SK-N-SH (cell line): ENCODE data around the gene JAKMIP1. TPM values are rescaled to one million over a fixed set of nuclear protein-coding genes. Genes with fewer than 3 reads are reported as not detected.

Source experiments
- CTCF ChIA-PET: fragments of 300-600, 350-600 bp; formaldehyde crosslinking; extraction: SDS; loops from one replicate; lab custom pipeline; 2021; lab: Yijun Ruan, JAX
- POLR2A ChIA-PET: fragments of 350-600 bp; sonication (Branson Sonifier 250); formaldehyde crosslinking; extraction: SDS; loops from one replicate; lab custom pipeline; 2020; ENCODE audit warnings: antibody characterized with exemption, inconsistent platforms; lab: Yijun Ruan, JAX
- DNase-seq: peaks from one replicate; pipeline ENCODE4 v3.0.0; 2012
- H2AFZ ChIP-seq: fragments of 200-600 bp; sonication (generic); 2 replicates; pipeline ENCODE4 v1.8.1; 2016; ENCODE audit warnings: antibody characterized with exemption, mild to moderate bottlenecking, low read depth
- H3F3A ChIP-seq: fragments of 200-600 bp; sonication (generic); replicated peaks from 2 replicates; pipeline ENCODE3; 2016; ENCODE audit warnings: antibody characterized with exemption, mild to moderate bottlenecking; ENCODE audit not compliant: insufficient read depth
- H3K27ac ChIP-seq, 2 experiments: fragments of 200-500 bp in 1 of 2; fragments of 200-600 bp in 1 of 2; sonication (Bioruptor generic) in 1 of 2; sonication (generic), shearing (Covaris generic) in 1 of 2; 2 replicates each; pipeline versions ENCODE4 v1.5.1 to v1.6.1; 2014 to 2016; ENCODE audit warnings: low read depth in 2 of 2, inconsistent platforms in 1 of 2, low read length in 1 of 2, mild to moderate bottlenecking in 1 of 2, mixed read lengths in 1 of 2
- H3K27me3 ChIP-seq: fragments of 200-600 bp; sonication (generic), shearing (Covaris generic); 2 replicates; pipeline ENCODE4 v1.6.1; 2016; ENCODE audit warnings: mixed run types; ENCODE audit not compliant: insufficient read depth
- H3K36me3 ChIP-seq, 2 experiments: fragments of 200-500 bp in 1 of 2; fragments of 200-600 bp in 1 of 2; sonication (Bioruptor generic) in 1 of 2; sonication (generic) in 1 of 2; replicated peaks in 1 of 2; 2 replicates each; pipeline versions ENCODE3 to v1.5.1; 2014 to 2016; ENCODE audit warnings: low read length in 1 of 2, mild to moderate bottlenecking in 1 of 2; ENCODE audit not compliant: insufficient read depth in 2 of 2, control insufficient read depth in 1 of 2
- H3K4me1 ChIP-seq, 2 experiments: fragments of 200-500 bp in 1 of 2; fragments of 200-600 bp in 1 of 2; sonication (Bioruptor generic) in 1 of 2; sonication (generic), shearing (Covaris generic) in 1 of 2; 2 replicates each; pipeline versions ENCODE4 v1.5.1 to v1.6.1; 2014 to 2016; ENCODE audit warnings: low read depth in 1 of 2, low read length in 1 of 2, mixed run types in 1 of 2; ENCODE audit not compliant: insufficient read depth in 2 of 2, control insufficient read depth in 1 of 2
- H3K4me2 ChIP-seq: fragments of 200-600 bp; sonication (generic), shearing (Covaris generic); 2 replicates; pipeline ENCODE4 v1.6.1; 2017; ENCODE audit warnings: mixed run types
- H3K4me3 ChIP-seq, 2 experiments: fragments of 200-500 bp in 1 of 2; fragments of 200-600 bp in 1 of 2; sonication (Bioruptor generic) in 1 of 2; sonication (generic), shearing (Covaris generic) in 1 of 2; 2 replicates each; pipeline versions ENCODE4 v1.5.1 to v1.8.1; 2014 to 2016; ENCODE audit warnings: low read depth in 2 of 2, inconsistent platforms in 1 of 2, low read length in 1 of 2, mild to moderate bottlenecking in 1 of 2, mixed read lengths in 1 of 2, moderate library complexity in 1 of 2
- H3K79me2 ChIP-seq: fragments of 200-600 bp; sonication (generic); 2 replicates; pipeline ENCODE4 v1.8.1; 2017; ENCODE audit warnings: mild to moderate bottlenecking; ENCODE audit not compliant: insufficient read depth
- H3K9ac ChIP-seq: fragments of 200-600 bp; sonication (generic); 2 replicates; pipeline ENCODE4 v1.6.1; 2017; ENCODE audit warnings: mixed run types
- H3K9me2 ChIP-seq: fragments of 200-600 bp; sonication (generic); 2 replicates; pipeline ENCODE4 v1.6.1; 2017; ENCODE audit warnings: mixed run types
- H3K9me3 ChIP-seq: fragments of 200-600 bp; sonication (generic); 2 replicates; pipeline ENCODE4 v1.6.1; 2017; ENCODE audit warnings: mixed run types, mild to moderate bottlenecking, moderate library complexity
- H4K20me1 ChIP-seq: fragments of 200-600 bp; sonication (generic); 2 replicates; pipeline ENCODE4 v1.6.1; 2017; ENCODE audit warnings: mild to moderate bottlenecking, mixed run types; ENCODE audit not compliant: insufficient read depth
- CHD2 ChIP-seq: fragments of 150-350 bp; IDR thresholded peaks from 2 replicates; pipeline ENCODE4 v1.6.1; 2018; ENCODE audit warnings: low read length; ENCODE audit not compliant: partially characterized antibody
- ELF1 ChIP-seq: IDR thresholded peaks from 2 replicates; pipeline ENCODE4 v1.4.0; 2012
- EZH2phosphoT487 ChIP-seq: fragments of 200-600 bp; sonication (generic); IDR thresholded peaks from 2 replicates; pipeline ENCODE4 v1.6.1; 2017; ENCODE audit warnings: low read depth, mixed run types, mild to moderate bottlenecking, antibody characterized with exemption, moderate library complexity, borderline replicate concordance
- FOXJ3 ChIP-seq: sonication (generic); formaldehyde crosslinking; IDR thresholded peaks from 2 replicates; pipeline ENCODE4 v1.5.1; 2020; ENCODE audit warnings: mild to moderate bottlenecking, missing genetic modification reagents
- FOXM1 ChIP-seq: IDR thresholded peaks from 2 replicates; pipeline ENCODE4 v1.4.0; 2012; ENCODE audit warnings: low read depth, mild to moderate bottlenecking
- GATA2 ChIP-seq: sonication (generic); formaldehyde crosslinking; IDR thresholded peaks from 2 replicates; pipeline ENCODE4 v1.5.0; 2020; ENCODE audit warnings: mild to moderate bottlenecking, missing genetic modification reagents
- JUND ChIP-seq: IDR thresholded peaks from 2 replicates; pipeline ENCODE4 v1.4.0; 2012
- MXI1 ChIP-seq: IDR thresholded peaks from 2 replicates; pipeline ENCODE4 v1.6.1; 2012; ENCODE audit warnings: mild to moderate bottlenecking, low read depth, low read length, improper control_type of control experiment
- NRF1 ChIP-seq: IDR thresholded peaks from 2 replicates; pipeline ENCODE4 v1.6.1; 2012; ENCODE audit warnings: low read depth, mild to moderate bottlenecking, low read length
- RAD21 ChIP-seq: IDR thresholded peaks from 2 replicates; pipeline ENCODE4 v1.6.1; 2012; ENCODE audit warnings: mild to moderate bottlenecking, low read length
- RCOR1 ChIP-seq: fragments of 150-350 bp; IDR thresholded peaks from 2 replicates; pipeline ENCODE4 v1.6.1; 2017; ENCODE audit warnings: antibody characterized with exemption, low read length
- WGBS: methylation state at CpG from one replicate; pipeline ENCODE4 v1.1.6; 2017; ENCODE audit warnings: low lambda C conversion rate; 5-methylcytosine and 5-hydroxymethylcytosine counted together
- polyA plus RNA-seq, 3 experiments: library from polyadenylated mRNA; depleted of rRNA; stranded (reverse); fragments of >200 nt; gene quantifications; 2 replicates each; pipeline ENCODE4 v1.2.3, GENCODE V29; 2012
- TF ChIP-seq, protein P1 (sequence below): fragments of 150-350 bp; IDR thresholded peaks from 2 replicates; pipeline ENCODE4 v1.6.1; 2016; ENCODE audit warnings: mild to moderate bottlenecking, low read depth, low read length
- TF ChIP-seq, protein P2 (sequence below): IDR thresholded peaks from 2 replicates; pipeline ENCODE4 v1.4.0; 2012; ENCODE audit warnings: low read depth, borderline replicate concordance
- TF ChIP-seq, protein P3 (sequence below): IDR thresholded peaks from 2 replicates; pipeline ENCODE4; 2012

JAKMIP1 gene
- 0.54 and 1.0 TPM in 2 replicates for polyA plus RNA-seq (2012; rRNA removed)
- 0.98 and 1.7 TPM in 2 replicates for polyA plus RNA-seq (2012; cell fraction: cytosol; rRNA removed)
- 0.17 and 0.63 TPM in 2 replicates for polyA plus RNA-seq (2012; cell fraction: nucleus; rRNA removed)

DNA sequence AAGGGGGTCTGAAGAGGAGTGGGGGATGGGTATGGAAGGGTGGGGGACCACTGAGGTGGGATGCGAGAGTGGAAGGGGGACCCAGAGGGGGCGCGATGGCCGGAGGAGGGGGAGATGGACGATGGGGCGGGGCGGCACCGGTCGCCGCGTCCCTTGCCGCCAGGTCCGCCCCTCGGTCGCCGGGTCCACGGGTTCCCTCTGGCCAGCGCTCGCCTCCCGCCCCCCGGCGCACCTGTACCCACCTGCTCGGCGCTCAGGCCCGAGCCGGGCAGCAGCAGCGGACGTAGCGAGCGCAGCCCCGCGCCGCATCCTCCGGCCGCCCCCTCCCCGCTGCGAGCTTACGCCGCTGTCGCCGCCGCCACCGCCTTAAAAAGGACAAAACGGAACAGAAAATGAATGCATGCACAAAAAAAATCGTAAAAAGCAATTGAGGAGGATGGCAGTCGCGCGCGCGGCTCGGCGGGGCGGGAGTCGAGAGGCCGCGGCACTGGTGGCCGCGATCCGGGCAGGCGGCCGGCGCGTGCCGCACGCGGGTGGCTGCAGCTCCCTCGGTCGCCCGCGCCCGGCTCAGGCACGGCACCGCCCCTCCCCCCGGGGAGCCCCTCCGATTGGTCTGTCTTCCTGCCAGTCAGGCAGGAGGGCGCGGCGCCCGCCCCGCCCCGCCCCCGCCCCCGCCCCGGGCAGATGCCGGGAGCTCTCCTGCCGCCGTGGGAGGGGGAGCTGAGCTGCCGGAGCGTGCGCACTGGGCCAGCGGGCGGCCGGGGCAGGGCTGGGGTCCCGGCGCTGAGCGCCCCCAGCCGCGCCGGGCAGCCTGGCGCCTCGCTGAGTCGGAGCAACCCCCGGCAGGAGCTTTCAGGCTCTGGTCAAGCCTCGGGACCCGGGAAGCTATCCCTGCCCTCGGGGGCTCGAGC lies at the start of gene JAKMIP1:
Gene JAKMIP1, minus strand, starts transcription at position 539 of the 911 bp plus-strand sequence. CDS start 87,699 bp downstream, outside the sequence.
- DNase-seq: peak; percentile 99
- no peaks in the 10 kb centered on the region for H3K27me3 ChIP-seq
- H2AFZ ChIP-seq: no peak within 1 kb of the TSS
- H3K9me3 ChIP-seq: no peaks in the 10 kb centered on the region
- H3F3A ChIP-seq: no peaks in the 10 kb centered on the region
- CTCF ChIA-PET: interaction anchor here (0.7 to 2.8 kb wide), 9 partner anchors 10 to 202 kb away, joined by 3 to 12 read pairs (median 3); no protein-coding TSS in a partner anchor
- POLR2A ChIA-PET: interaction anchor here (0.8 to 3.1 kb wide), 6 partner anchors 21 to 313 kb away, joined by 3 to 27 read pairs (median 4); no protein-coding TSS in a partner anchor
- H3K79me2 ChIP-seq: no peaks in the 10 kb centered on the region
- peak within 1 kb of the TSS; percentile 47; the same call in 1 of the 2 replicates for H3K4me2 ChIP-seq
- H3K9me2 ChIP-seq: no peaks in the 10 kb centered on the region
- no peaks in the 10 kb centered on the region for H4K20me1 ChIP-seq
- H3K36me3 ChIP-seq: no peaks in the 10 kb centered on the region
- H3K27ac ChIP-seq: peak within 1 kb of the TSS in 1 of 2 experiments; percentile 91; a peak in 2 of 4 replicates
- peak within 1 kb of the TSS; percentile 37 to 54; a peak in 3 of 4 replicates for H3K4me3 ChIP-seq
- peaks cover 0 to 39% of the 10 kb centered on the region in 2 experiments; a peak in 1 of 4 replicates for H3K4me1 ChIP-seq
- H3K9ac ChIP-seq: no peak within 1 kb of the TSS
- 6% methylated on average over 40 of the region's 107 CpGs for WGBS
- no peak for TF ChIP-seq CHD2
- no peak for TF ChIP-seq GATA2
- no peak for TF ChIP-seq ELF1
- TF ChIP-seq, protein P1, sequence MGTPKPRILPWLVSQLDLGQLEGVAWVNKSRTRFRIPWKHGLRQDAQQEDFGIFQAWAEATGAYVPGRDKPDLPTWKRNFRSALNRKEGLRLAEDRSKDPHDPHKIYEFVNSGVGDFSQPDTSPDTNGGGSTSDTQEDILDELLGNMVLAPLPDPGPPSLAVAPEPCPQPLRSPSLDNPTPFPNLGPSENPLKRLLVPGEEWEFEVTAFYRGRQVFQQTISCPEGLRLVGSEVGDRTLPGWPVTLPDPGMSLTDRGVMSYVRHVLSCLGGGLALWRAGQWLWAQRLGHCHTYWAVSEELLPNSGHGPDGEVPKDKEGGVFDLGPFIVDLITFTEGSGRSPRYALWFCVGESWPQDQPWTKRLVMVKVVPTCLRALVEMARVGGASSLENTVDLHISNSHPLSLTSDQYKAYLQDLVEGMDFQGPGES: no peak
- TF ChIP-seq FOXM1: no peak
- TF ChIP-seq RAD21: no peak
- TF ChIP-seq FOXJ3: no peak
- TF ChIP-seq, protein P2, sequence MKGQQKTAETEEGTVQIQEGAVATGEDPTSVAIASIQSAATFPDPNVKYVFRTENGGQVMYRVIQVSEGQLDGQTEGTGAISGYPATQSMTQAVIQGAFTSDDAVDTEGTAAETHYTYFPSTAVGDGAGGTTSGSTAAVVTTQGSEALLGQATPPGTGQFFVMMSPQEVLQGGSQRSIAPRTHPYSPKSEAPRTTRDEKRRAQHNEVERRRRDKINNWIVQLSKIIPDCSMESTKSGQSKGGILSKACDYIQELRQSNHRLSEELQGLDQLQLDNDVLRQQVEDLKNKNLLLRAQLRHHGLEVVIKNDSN: no peak
- peak; percentile 76 for TF ChIP-seq MXI1
- no peak for TF ChIP-seq EZH2phosphoT487
- TF ChIP-seq, protein P3, sequence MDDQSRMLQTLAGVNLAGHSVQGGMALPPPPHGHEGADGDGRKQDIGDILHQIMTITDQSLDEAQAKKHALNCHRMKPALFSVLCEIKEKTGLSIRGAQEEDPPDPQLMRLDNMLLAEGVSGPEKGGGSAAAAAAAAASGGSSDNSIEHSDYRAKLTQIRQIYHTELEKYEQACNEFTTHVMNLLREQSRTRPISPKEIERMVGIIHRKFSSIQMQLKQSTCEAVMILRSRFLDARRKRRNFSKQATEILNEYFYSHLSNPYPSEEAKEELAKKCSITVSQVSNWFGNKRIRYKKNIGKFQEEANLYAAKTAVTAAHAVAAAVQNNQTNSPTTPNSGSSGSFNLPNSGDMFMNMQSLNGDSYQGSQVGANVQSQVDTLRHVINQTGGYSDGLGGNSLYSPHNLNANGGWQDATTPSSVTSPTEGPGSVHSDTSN: peak; percentile 55
- TF ChIP-seq NRF1: peak; percentile 44; the same call in 1 of the 2 replicates
- TF ChIP-seq RCOR1: no peak
- TF ChIP-seq JUND: no peak
